ENCODE data around the gene COL17A1.

COL17A1 gene

GRCh38 chr10:104081998-104082397 is 3.7 kb downstream of the COL17A1 start:
- no peak overlapping the region for H2AFZ ChIP-seq (ENCODE audit: low read length)
- no peak overlapping the region for H3K27ac ChIP-seq (ENCODE audit: low read depth, low read length, poor library complexity, severe bottlenecking)
- H3K4me1 ChIP-seq (ENCODE audit: insufficient read depth, low read length, severe bottlenecking): no peaks in the 10 kb centered on the region
- H3K4me2 ChIP-seq (ENCODE audit: low read length): no peak overlapping the region
- no peaks in the 10 kb centered on the region for H3K79me2 ChIP-seq (ENCODE audit: insufficient read depth, low read length)
- no peaks in the 10 kb centered on the region for H4K20me1 ChIP-seq (ENCODE audit: insufficient read depth, low read length)
- H3K9ac ChIP-seq (ENCODE audit: low read length): no peak overlapping the region
- no peaks in the 10 kb centered on the region for H3F3A ChIP-seq (ENCODE audit: insufficient read depth, low read length)
- H3K27me3 ChIP-seq (ENCODE audit: insufficient read depth, low read length): no peaks in the 10 kb centered on the region
- TF ChIP-seq CTCF (IDR thresholded peaks at IDR 0.05; ENCODE audit: low read length) (no peak), EZH2 (IDR thresholded peaks at IDR 0.05; ENCODE audit: borderline replicate concordance, low read length) (no peak)
- H3K9me2 ChIP-seq (ENCODE audit: low read depth, low read length): no peaks in the 10 kb centered on the region
- H3K9me3 ChIP-seq (ENCODE audit: low read length): no peaks in the 10 kb centered on the region
- no peak overlapping the region for H3K4me3 ChIP-seq (ENCODE audit: low read depth, low read length, poor library complexity, severe bottlenecking)
- no peaks in the 10 kb centered on the region for H3K36me3 ChIP-seq (ENCODE audit: insufficient read depth, low read length)

DNA sequence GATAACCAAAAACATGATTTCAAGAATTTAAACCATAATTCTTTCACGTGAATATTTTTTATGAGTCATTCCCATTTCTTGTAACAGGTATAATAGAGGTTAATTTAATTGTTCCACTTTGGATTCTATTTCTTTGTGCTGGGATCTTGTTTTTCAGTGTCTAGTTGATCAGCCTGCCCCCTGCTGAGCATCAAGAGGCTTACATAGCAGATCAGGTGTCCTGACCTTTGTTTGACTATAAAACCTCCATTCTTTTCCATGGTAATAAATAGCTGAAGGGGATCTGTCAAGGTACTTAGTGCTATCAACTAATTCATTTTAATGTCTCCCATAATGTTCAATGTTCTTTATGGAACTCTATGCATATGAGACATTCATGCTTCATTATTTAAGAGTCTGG is 4.9 kb downstream of the COL17A1 start:
- no peaks in the 10 kb centered on the region for H3K4me1 ChIP-seq (ENCODE audit: insufficient read depth, low read length, severe bottlenecking)

GRCh38 chr10:104077663-104078151 is 8.0 kb downstream of the COL17A1 start:
- TF ChIP-seq EZH2 (IDR thresholded peaks at IDR 0.05; ENCODE audit: borderline replicate concordance, low read length) (no peak), CTCF (IDR thresholded peaks at IDR 0.05; ENCODE audit: low read length) (no peak)
- Histone ChIP-seq H3K9me3 (ENCODE audit: low read length) (no peaks in the 10 kb centered on the region), H3K4me2 (ENCODE audit: low read length) (no peak overlapping the region), H3K36me3 (ENCODE audit: insufficient read depth, low read length) (no peaks in the 10 kb centered on the region), H2AFZ (ENCODE audit: low read length) (no peak overlapping the region), H3K4me3 (ENCODE audit: low read depth, low read length, poor library complexity, severe bottlenecking) (no peak overlapping the region), H3K9me2 (ENCODE audit: low read depth, low read length) (no peaks in the 10 kb centered on the region), H3K9ac (ENCODE audit: low read length) (no peak overlapping the region), H3K27ac (ENCODE audit: low read depth, low read length, poor library complexity, severe bottlenecking) (no peak overlapping the region), H3K79me2 (ENCODE audit: insufficient read depth, low read length) (no peaks in the 10 kb centered on the region), H4K20me1 (ENCODE audit: insufficient read depth, low read length) (no peaks in the 10 kb centered on the region), H3K4me1 (ENCODE audit: insufficient read depth, low read length, severe bottlenecking) (no peaks in the 10 kb centered on the region), H3F3A (ENCODE audit: insufficient read depth, low read length) (no peaks in the 10 kb centered on the region), H3K27me3 (ENCODE audit: insufficient read depth, low read length) (peaks cover 5% of the 10 kb centered on the region; the same call in 1 of the 2 replicates)

More for the DNA sequence above, 4.9 kb downstream of the COL17A1 start:
- no peaks in the 10 kb centered on the region for H3K9me2 ChIP-seq (ENCODE audit: low read depth, low read length)
- no peak overlapping the region for H3K4me2 ChIP-seq (ENCODE audit: low read length)
- TF ChIP-seq EZH2 (IDR thresholded peaks at IDR 0.05; ENCODE audit: borderline replicate concordance, low read length): no peak
- peak; percentile 68 for TF ChIP-seq CTCF (IDR thresholded peaks at IDR 0.05; ENCODE audit: low read length)
- no peaks in the 10 kb centered on the region for H4K20me1 ChIP-seq (ENCODE audit: insufficient read depth, low read length)
- H3K9ac ChIP-seq (ENCODE audit: low read length): no peak overlapping the region
- no peaks in the 10 kb centered on the region for H3F3A ChIP-seq (ENCODE audit: insufficient read depth, low read length)
- H3K36me3 ChIP-seq (ENCODE audit: insufficient read depth, low read length): no peaks in the 10 kb centered on the region
- no peaks in the 10 kb centered on the region for H3K27me3 ChIP-seq (ENCODE audit: insufficient read depth, low read length)
- H3K9me3 ChIP-seq (ENCODE audit: low read length): no peaks in the 10 kb centered on the region
- no peaks in the 10 kb centered on the region for H3K79me2 ChIP-seq (ENCODE audit: insufficient read depth, low read length)
- H3K4me3 ChIP-seq (ENCODE audit: low read depth, low read length, poor library complexity, severe bottlenecking): no peak overlapping the region
- no peak overlapping the region for H3K27ac ChIP-seq (ENCODE audit: low read depth, low read length, poor library complexity, severe bottlenecking)
- no peak overlapping the region for H2AFZ ChIP-seq (ENCODE audit: low read length)
